Gastroesophageal sphincter (tissue), 4 donors: ENCODE results near the gene TAF3. TPM values are rescaled to one million over a fixed set of nuclear protein-coding genes. Genes with fewer than 3 reads are reported as not detected.

ENCODE experiments used
- ATAC-seq: fragments of 150-250 bp; one replicate; pipeline ENCODE4 v1.9.1; 2016; ENCODE audit warnings: mild to moderate bottlenecking, moderate library complexity
- H3K27ac ChIP-seq, 4 donors: fragments of 200-600 bp; sonication (generic) in 3 of 4; 1 replicate in 3 of 4; 2 replicates in 1 of 4; pipeline ENCODE4 v1.5.1; 2016 to 2019
- H3K27me3 ChIP-seq: fragments of 200-600 bp; sonication (generic); one replicate; pipeline ENCODE4 v1.5.1; 2019
- H3K36me3 ChIP-seq, 2 donors: fragments of 200-600 bp; sonication (generic); one replicate each; pipeline ENCODE4 v1.5.1; 2019; ENCODE audit warnings: control low read depth in 1 of 2
- H3K4me1 ChIP-seq, 3 donors: fragments of 200-600 bp; sonication (generic); 1 replicate in 2 of 3; 2 replicates in 1 of 3; pipeline ENCODE4 v1.5.1; 2016 to 2019; ENCODE audit warnings: control low read depth in 2 of 3
- H3K4me3 ChIP-seq, 2 donors: fragments of 200-600 bp; sonication (generic); one replicate each; pipeline ENCODE4 v1.5.1; 2019; ENCODE audit warnings: mild to moderate bottlenecking in 1 of 2, moderate library complexity in 1 of 2
- H3K9me3 ChIP-seq, 3 donors: fragments of 200-600 bp; sonication (generic); one replicate each; pipeline ENCODE4 v1.5.1; 2017 to 2019; ENCODE audit warnings: control low read depth in 2 of 3
- CTCF ChIP-seq, 4 experiments: fragments of 200-600 bp in 2 of 4; fragments of 450-650 bp in 2 of 4; sonication (generic) in 1 of 4; IDR thresholded peaks; one replicate each; pipeline ENCODE4 v1.5.1; 2017 to 2019; ENCODE audit warnings: antibody characterized with exemption in 4 of 4, mild to moderate bottlenecking in 2 of 4, moderate library complexity in 2 of 4
- EP300 ChIP-seq: sonication (generic); formaldehyde crosslinking; IDR thresholded peaks from one replicate; pipeline ENCODE4 v1.6.1; 2017; ENCODE audit warnings: antibody characterized with exemption, mild to moderate bottlenecking
- POLR2A ChIP-seq, 2 donors: fragments of 450-650 bp; IDR thresholded peaks; one replicate each; pipeline ENCODE4 v1.6.1; 2017; ENCODE audit warnings: antibody characterized with exemption in 2 of 2, mild to moderate bottlenecking in 2 of 2, moderate library complexity in 1 of 2
- POLR2AphosphoS5 ChIP-seq: sonication (generic); formaldehyde crosslinking; IDR thresholded peaks from one replicate; pipeline ENCODE4 v1.6.1; 2017; ENCODE audit warnings: antibody characterized with exemption
- WGBS, 2 donors: methylation state at CpG; one replicate each; pipeline ENCODE4 v1.1.5; 2018; ENCODE audit warnings: low coverage in 1 of 2; 5-methylcytosine and 5-hydroxymethylcytosine counted together
- total RNA-seq, 4 donors: library from RNA; depleted of rRNA; stranded (reverse); fragments of >200 nt; gene quantifications; one replicate each; pipeline ENCODE4 v1.1.0, GENCODE V29; 2016

Gene TAF3
- total RNA-seq, 4 donors from 2014 or later, result 5.7 to 11.8 (median 8.8) TPM

- no peak overlapping the region for H3K27ac ChIP-seq
- ATAC-seq, result no peak
- peaks cover 2 to 7% (median 3%) of the 10 kb centered on the region in 3 donors for H3K4me1 ChIP-seq
- H3K9me3 ChIP-seq, result no peaks in the 10 kb centered on the region
- H3K36me3 ChIP-seq, result peaks cover 0 to 12% of the 10 kb centered on the region in 2 donors
- H3K27me3 ChIP-seq, result no peaks in the 10 kb centered on the region
- TF ChIP-seq POLR2A (IDR thresholded peaks at IDR 0.05) (no peak), EP300 (no peak), POLR2AphosphoS5 (no peak), CTCF (IDR thresholded peaks at IDR 0.05) (no peak)
- no peak overlapping the region for H3K4me3 ChIP-seq
These were observed 73.8 kb downstream of the TAF3 start for GRCh38 chr10:7892146-7892545.

GRCh38 chr10:7895699-7896090 is 77.4 kb downstream of the TAF3 start:
- Histone ChIP-seq H3K27ac (no peak overlapping the region), H3K4me1 (peaks cover 2 to 4% (median 3%) of the 10 kb centered on the region in 3 donors), H3K9me3 (no peaks in the 10 kb centered on the region), H3K4me3 (no peak overlapping the region), H3K36me3 (peaks cover 0 to 23% of the 10 kb centered on the region in 2 donors), H3K27me3 (no peaks in the 10 kb centered on the region)
- TF ChIP-seq POLR2AphosphoS5, result no peak
- WGBS, 2 donors, result 87 to 90% methylated on average over 3 to 6 of the region's 6 CpGs
- no peak for ATAC-seq

GRCh38 chr10:7896297-7896696 is 78.0 kb downstream of the TAF3 start:
- Histone ChIP-seq H3K4me3 (no peak overlapping the region), H3K36me3 (peaks cover 0 to 23% of the 10 kb centered on the region in 2 donors), H3K27ac (no peak overlapping the region), H3K4me1 (peaks cover 0 to 4% (median 2%) of the 10 kb centered on the region in 3 donors), H3K9me3 (no peaks in the 10 kb centered on the region), H3K27me3 (no peaks in the 10 kb centered on the region)
- 78 to 100% methylated on average over 2 to 4 of the region's 5 CpGs for WGBS, 2 donors
- no peak for TF ChIP-seq POLR2A (IDR thresholded peaks at IDR 0.05)
- no peak for TF ChIP-seq EP300
- TF ChIP-seq POLR2AphosphoS5, result no peak
- TF ChIP-seq CTCF (IDR thresholded peaks at IDR 0.05), result no peak
- ATAC-seq, result no peak

- Histone ChIP-seq H3K27me3 (no peaks in the 10 kb centered on the region), H3K4me1 (no peaks in the 10 kb centered on the region), H3K4me3 (no peak overlapping the region), H3K36me3 (peaks cover 0 to 20% of the 10 kb centered on the region in 2 donors), H3K9me3 (no peaks in the 10 kb centered on the region), H3K27ac (no peak overlapping the region)
- TF ChIP-seq CTCF (IDR thresholded peaks at IDR 0.05), result no peak
- 85 to 100% methylated on average over 1 of the region's 1 CpG for WGBS, 2 donors
- ATAC-seq, result no peak
These were observed 83.0 kb downstream of the TAF3 start for GRCh38 chr10:7901256-7901655.

GRCh38 chr10:7902413-7902812 is 84.1 kb downstream of the TAF3 start:
- no peak overlapping the region for H3K4me3 ChIP-seq
- TF ChIP-seq CTCF (IDR thresholded peaks at IDR 0.05), result no peak
- TF ChIP-seq POLR2AphosphoS5, result no peak
- TF ChIP-seq POLR2A (IDR thresholded peaks at IDR 0.05), result no peak
- TF ChIP-seq EP300, result no peak
- no peaks in the 10 kb centered on the region for H3K9me3 ChIP-seq
- peaks cover 0 to 8% of the 10 kb centered on the region in 2 donors for H3K36me3 ChIP-seq
- ATAC-seq, result no peak
- WGBS, 2 donors, result 82 to 93% methylated on average over 8 of the region's 8 CpGs
- H3K4me1 ChIP-seq, result no peaks in the 10 kb centered on the region
- H3K27ac ChIP-seq, result no peak overlapping the region
- H3K27me3 ChIP-seq, result no peaks in the 10 kb centered on the region
